GM23338 (cell line): ENCODE measurements around the gene RGL1. TPM values are rescaled to one million over a fixed set of nuclear protein-coding genes. Genes with fewer than 3 reads are reported as not detected.

ENCODE experiments used
- ATAC-seq: fragments of 200-7000 bp; cut with Tn5 transposase; 3 replicates; pipeline ENCODE4 v1.9.1; 2020
- DNase-seq: peaks from one replicate; pipeline ENCODE4 v3.0.0-alpha.2; 2015; ENCODE audit warnings: low spot score
- H2AFZ ChIP-seq: fragments of 200-600 bp; sonication (generic); 2 replicates; pipeline ENCODE4 v1.8.0; 2016; ENCODE audit warnings: antibody characterized with exemption, mild to moderate bottlenecking, moderate library complexity
- H3F3A ChIP-seq: fragments of 200-600 bp; sonication (generic); replicated peaks from 2 replicates; pipeline ENCODE4 v1.8.0; 2017; ENCODE audit warnings: antibody characterized with exemption, mixed run types, low read depth
- H3K27ac ChIP-seq: fragments of 200-600 bp; sonication (generic); 2 replicates; pipeline ENCODE4 v1.6.1; 2016; ENCODE audit warnings: low read depth
- H3K27me3 ChIP-seq: fragments of 200-600 bp; sonication (generic); 2 replicates; pipeline ENCODE4 v1.8.0; 2016; ENCODE audit warnings: mild to moderate bottlenecking, mixed run types, moderate library complexity; ENCODE audit not compliant: insufficient read depth
- H3K36me3 ChIP-seq: fragments of 200-600 bp; sonication (generic); 2 replicates; pipeline ENCODE4 v1.8.0; 2016; ENCODE audit warnings: mild to moderate bottlenecking; ENCODE audit not compliant: insufficient read depth
- H3K4me1 ChIP-seq: fragments of 200-600 bp; sonication (generic); 2 replicates; pipeline ENCODE4 v1.8.0; 2016; ENCODE audit warnings: mild to moderate bottlenecking, moderate library complexity; ENCODE audit not compliant: insufficient read depth
- H3K4me2 ChIP-seq: fragments of 200-600 bp; sonication (generic); 2 replicates; pipeline ENCODE4 v1.7.1; 2017; ENCODE audit warnings: mixed run types
- H3K4me3 ChIP-seq: fragments of 200-600 bp; sonication (generic); 2 replicates; pipeline ENCODE4 v1.6.1; 2016; ENCODE audit warnings: mixed run types
- H3K79me2 ChIP-seq: fragments of 200-600 bp; sonication (generic); replicated peaks from 2 replicates; pipeline ENCODE4 v1.8.0; 2017; ENCODE audit warnings: mild to moderate bottlenecking; ENCODE audit not compliant: insufficient read depth
- H3K9me2 ChIP-seq: fragments of 200-600 bp; sonication (generic); 2 replicates; pipeline ENCODE4 v1.8.0; 2017; ENCODE audit not compliant: insufficient read depth
- H4K20me1 ChIP-seq: fragments of 200-600 bp; sonication (generic); replicated peaks from 2 replicates; pipeline ENCODE4 v1.8.0; 2017; ENCODE audit warnings: mild to moderate bottlenecking; ENCODE audit not compliant: insufficient read depth
- H3K27ac Mint-ChIP-seq: 2 replicates; pipeline ENCODE4 v1.8.0; 2020; ENCODE audit warnings: inconsistent platforms, mild to moderate bottlenecking, moderate library complexity, mixed read lengths
- H3K27me3 Mint-ChIP-seq: 3 replicates; pipeline ENCODE4 v1.8.0; 2022; ENCODE audit warnings: low read depth, mild to moderate bottlenecking, moderate library complexity, mixed read lengths, inconsistent platforms; ENCODE audit not compliant: insufficient read depth, poor library complexity
- H3K36me3 Mint-ChIP-seq: 3 replicates; pipeline ENCODE4 v1.8.0; 2021; ENCODE audit warnings: low read depth, mild to moderate bottlenecking, inconsistent platforms, moderate library complexity, mixed read lengths
- H3K4me1 Mint-ChIP-seq: 3 replicates; pipeline ENCODE4 v1.8.0; 2020; ENCODE audit warnings: mild to moderate bottlenecking, inconsistent platforms, mixed read lengths
- H3K4me3 Mint-ChIP-seq: 3 replicates; pipeline ENCODE4 v1.8.0; 2021; ENCODE audit warnings: moderate library complexity, mild to moderate bottlenecking, inconsistent platforms, mixed read lengths
- H3K9me3 Mint-ChIP-seq: 3 replicates; pipeline ENCODE4 v1.8.0; 2020; ENCODE audit warnings: moderate library complexity, mild to moderate bottlenecking, inconsistent platforms, mixed read lengths
- CTCF ChIP-seq, 2 experiments: fragments of 200-600 bp in 1 of 2; sonication (generic) in 1 of 2; conservative IDR thresholded peaks; 2 replicates each; pipeline versions ENCODE4 v1.5.1 to v1.6.1; 2016 to 2017; ENCODE audit warnings: antibody characterized with exemption in 2 of 2, low read depth in 2 of 2, mild to moderate bottlenecking in 2 of 2, moderate library complexity in 1 of 2
- ETS1 ChIP-seq: IDR thresholded peaks from 2 replicates; pipeline ENCODE4 v1.6.1; 2016; ENCODE audit warnings: antibody characterized with exemption
- EZH2phosphoT487 ChIP-seq: fragments of 200-600 bp; sonication (generic); IDR thresholded peaks from one replicate; pipeline ENCODE4 v1.8.1; 2018; ENCODE audit warnings: antibody characterized with exemption; ENCODE audit not compliant: unreplicated experiment
- JUNB ChIP-seq: IDR thresholded peaks from one replicate; pipeline ENCODE4 v1.6.1; 2016; ENCODE audit warnings: antibody characterized with exemption; ENCODE audit not compliant: unreplicated experiment
- NANOG ChIP-seq: IDR thresholded peaks from 2 replicates; pipeline ENCODE4 v1.6.1; 2016; ENCODE audit warnings: antibody characterized with exemption, borderline replicate concordance
- POLR2AphosphoS5 ChIP-seq: IDR thresholded peaks from 2 replicates; pipeline ENCODE4 v1.6.1; 2016; ENCODE audit warnings: antibody characterized with exemption, low read depth
- REST ChIP-seq: IDR thresholded peaks from one replicate; pipeline ENCODE4 v1.6.1; 2018; ENCODE audit warnings: antibody characterized with exemption; ENCODE audit not compliant: unreplicated experiment
- ZNF114 ChIP-seq: fragments of 250-450 bp; sonication (Bioruptor Pico); IDR thresholded peaks from 2 replicates; pipeline ENCODE4 v1.5.0; 2020; ENCODE audit warnings: mild to moderate bottlenecking, moderate library complexity
- polyA plus RNA-seq: library from polyadenylated mRNA; unstranded; fragments of >200 nt; fragmentation: Nextera tagmentation; extraction: Ambion mirVana; gene quantifications from 2 replicates; pipeline ENCODE4 v1.2.1, GENCODE V29; 2016
- total RNA-seq: library from RNA; depleted of rRNA; stranded (reverse); fragments of >200 nt; shearing (Covaris generic); gene quantifications from 2 replicates; pipeline ENCODE4 v1.2.3, GENCODE V29; 2014

RGL1 gene
- total and polyA plus RNA-seq, 2 experiments from 2014 or later = 0.91 to 2.6 TPM

- Histone ChIP-seq H3K4me2 (no peak overlapping the region), H4K20me1 (no peaks in the 10 kb centered on the region), H3K36me3 (no peaks in the 10 kb centered on the region), H2AFZ (no peak overlapping the region), H3K9me2 (peaks cover 3% of the 10 kb centered on the region; the same call in 1 of the 2 replicates), H3K4me1 (no peaks in the 10 kb centered on the region), H3F3A (no peaks in the 10 kb centered on the region), H3K27me3 (no peaks in the 10 kb centered on the region), H3K79me2 (no peaks in the 10 kb centered on the region), H3K27ac (no peak overlapping the region), H3K4me3 (no peak overlapping the region)
- Mint-ChIP-seq H3K9me3 (no peaks in the 10 kb centered on the region), H3K4me1 (no peaks in the 10 kb centered on the region; the same call in 2 of the 3 replicates), H3K4me3 (no peak overlapping the region), H3K36me3 (no peaks in the 10 kb centered on the region), H3K27me3 (no peaks in the 10 kb centered on the region), H3K27ac (no peak overlapping the region; the same call in 1 of the 2 replicates)
- no peak for TF ChIP-seq NANOG
- no peak for ATAC-seq
- no peak for DNase-seq
These were observed 19.4 kb downstream of the RGL1 start for GRCh38 chr1:183824291-183824690.

- H3K4me1 ChIP-seq = no peaks in the 10 kb centered on the region
- H3K27ac ChIP-seq = no peak overlapping the region
- no peak overlapping the region for H3K4me2 ChIP-seq
- H4K20me1 ChIP-seq = no peaks in the 10 kb centered on the region
- no peak for TF ChIP-seq POLR2AphosphoS5
- TF ChIP-seq ETS1 = no peak
- no peaks in the 10 kb centered on the region for H3F3A ChIP-seq
- H3K79me2 ChIP-seq = no peaks in the 10 kb centered on the region
- H3K36me3 ChIP-seq = no peaks in the 10 kb centered on the region
- H3K4me3 ChIP-seq = no peak overlapping the region
- peaks cover 3% of the 10 kb centered on the region; the same call in 1 of the 2 replicates for H3K9me2 ChIP-seq
- Mint-ChIP-seq H3K27me3 (no peaks in the 10 kb centered on the region), H3K27ac (no peak overlapping the region), H3K36me3 (no peaks in the 10 kb centered on the region), H3K4me1 (no peaks in the 10 kb centered on the region; the same call in 2 of the 3 replicates), H3K9me3 (no peaks in the 10 kb centered on the region), H3K4me3 (no peak overlapping the region)
- no peak overlapping the region for H2AFZ ChIP-seq
- DNase-seq = no peak
- H3K27me3 ChIP-seq = no peaks in the 10 kb centered on the region
- no peak for ATAC-seq
These were observed 22.9 kb downstream of the RGL1 start for GRCh38 chr1:183827801-183828200.

GRCh38 chr1:183830389-183830788 lies 25.5 kb downstream of the RGL1 start:
- Mint-ChIP-seq H3K4me1 (no peaks in the 10 kb centered on the region; the same call in 2 of the 3 replicates), H3K9me3 (no peaks in the 10 kb centered on the region), H3K36me3 (no peaks in the 10 kb centered on the region), H3K27ac (no peak overlapping the region), H3K27me3 (peaks cover 1% of the 10 kb centered on the region), H3K4me3 (no peak overlapping the region)
- TF ChIP-seq JUNB = no peak
- no peak for TF ChIP-seq EZH2phosphoT487
- TF ChIP-seq ZNF114 (CRISPR knock-in tag) = no peak
- TF ChIP-seq REST = no peak
- TF ChIP-seq CTCF (conservative IDR thresholded peaks at IDR 0.05; ENCODE audit: low read depth in 2 of 2) = no peak
- Histone ChIP-seq H3K36me3 (no peaks in the 10 kb centered on the region), H3K9me2 (no peaks in the 10 kb centered on the region), H3K4me1 (no peaks in the 10 kb centered on the region), H3F3A (no peaks in the 10 kb centered on the region), H3K27ac (no peak overlapping the region), H3K4me2 (no peak overlapping the region), H3K79me2 (no peaks in the 10 kb centered on the region), H3K4me3 (no peak overlapping the region), H3K27me3 (no peaks in the 10 kb centered on the region), H2AFZ (no peak overlapping the region), H4K20me1 (no peaks in the 10 kb centered on the region)
- no peak for ATAC-seq
- DNase-seq = no peak
